WTC11 (cell line): Measurements from ENCODE around the gene ZNF19. TPM values are rescaled to one million over a fixed set of nuclear protein-coding genes. Genes with fewer than 3 reads are reported as not detected.

ENCODE experiments used
- ATAC-seq: fragments of 200-7000 bp; cut with Tn5 transposase; 2 replicates; pipeline ENCODE4 v1.10.0; 2021; ENCODE audit warnings: mild to moderate bottlenecking, moderate library complexity
- CTCF ChIA-PET: fragments of 300-600 bp; sonication (Branson Sonifier 250); formaldehyde crosslinking; loops from one replicate; lab custom pipeline; 2021; ENCODE audit warnings: antibody characterized with exemption; lab: Charles Lee
- POLR2A ChIA-PET: fragments of 350-600 bp; sonication (Branson Sonifier 250); formaldehyde crosslinking; loops from one replicate; lab custom pipeline; 2021; ENCODE audit warnings: antibody characterized with exemption; lab: Charles Lee
- DNase-seq: peaks from one replicate; pipeline ENCODE4 v3.0.0; 2021; ENCODE audit warnings: low spot score
- H3K27ac Mint-ChIP-seq: 2 replicates; pipeline ENCODE4 v1.8.0; 2021; ENCODE audit warnings: mixed read lengths
- H3K27me3 Mint-ChIP-seq: 2 replicates; pipeline ENCODE4 v1.8.0; 2021; ENCODE audit warnings: low read depth, mild to moderate bottlenecking, moderate library complexity, mixed read lengths
- H3K36me3 Mint-ChIP-seq: 2 replicates; pipeline ENCODE4 v1.8.0; 2021; ENCODE audit warnings: mixed read lengths
- H3K4me1 Mint-ChIP-seq: 2 replicates; pipeline ENCODE4 v1.8.0; 2022; ENCODE audit warnings: mixed read lengths
- H3K4me3 Mint-ChIP-seq: 2 replicates; pipeline ENCODE4 v1.8.0; 2021; ENCODE audit warnings: mild to moderate bottlenecking, moderate library complexity, mixed read lengths
- H3K9me3 Mint-ChIP-seq: 2 replicates; pipeline ENCODE4 v1.8.0; 2021; ENCODE audit warnings: mixed read lengths
- EMX1 ChIP-seq: fragments of 250-450 bp; sonication (Bioruptor Pico); IDR thresholded peaks from 2 replicates; pipeline ENCODE4 v1.8.0; 2021; ENCODE audit warnings: mild to moderate bottlenecking
- ESRRA ChIP-seq: sonication (generic); formaldehyde crosslinking; IDR thresholded peaks from 2 replicates; pipeline ENCODE4 v1.8.1; 2022; ENCODE audit warnings: mild to moderate bottlenecking, missing genetic modification reagents, borderline replicate concordance
- GABPB1 ChIP-seq: sonication (generic); formaldehyde crosslinking; IDR thresholded peaks from 2 replicates; pipeline ENCODE4 v1.8.1; 2023; ENCODE audit warnings: mild to moderate bottlenecking, missing genetic modification reagents
- MYBL2 ChIP-seq: sonication (generic); formaldehyde crosslinking; IDR thresholded peaks from 2 replicates; pipeline ENCODE4 v1.8.1; 2023; ENCODE audit warnings: mild to moderate bottlenecking, moderate library complexity, missing genetic modification reagents
- NFE2L1 ChIP-seq: sonication (generic); formaldehyde crosslinking; IDR thresholded peaks from 2 replicates; pipeline ENCODE4 v1.8.1; 2023; ENCODE audit warnings: missing genetic modification reagents
- NR3C1 ChIP-seq: sonication (generic); formaldehyde crosslinking; conservative IDR thresholded peaks from 2 replicates; pipeline ENCODE4 v1.8.1; 2023; ENCODE audit warnings: low read depth, mild to moderate bottlenecking, missing genetic modification reagents
- SP1 ChIP-seq: sonication (generic); formaldehyde crosslinking; conservative IDR thresholded peaks from 2 replicates; pipeline ENCODE4 v1.8.1; 2022; ENCODE audit warnings: missing genetic modification reagents
- TEAD4 ChIP-seq: sonication (generic); formaldehyde crosslinking; IDR thresholded peaks from 2 replicates; pipeline ENCODE4 v1.8.0; 2022; ENCODE audit warnings: mild to moderate bottlenecking, missing genetic modification reagents
- USF2 ChIP-seq: sonication (generic); formaldehyde crosslinking; IDR thresholded peaks from 2 replicates; pipeline ENCODE4 v1.8.1; 2023; ENCODE audit warnings: mild to moderate bottlenecking, missing genetic modification reagents, moderate library complexity
- ZNF396 ChIP-seq: fragments of 250-450 bp; sonication (Bioruptor Pico); IDR thresholded peaks from 2 replicates; pipeline ENCODE4 v1.8.0; 2021; ENCODE audit warnings: mild to moderate bottlenecking, moderate library complexity, borderline replicate concordance
- ZNF425 ChIP-seq: fragments of 250-450 bp; sonication (Bioruptor Pico); conservative IDR thresholded peaks from 2 replicates; pipeline ENCODE4 v1.9.0; 2021; ENCODE audit warnings: mild to moderate bottlenecking
- total RNA-seq: library from RNA; stranded (reverse); gene quantifications from 3 replicates; pipeline ENCODE4 v1.2.3, GENCODE V29; 2021
- TF ChIP-seq, protein P1 (sequence below): sonication (generic); formaldehyde crosslinking; IDR thresholded peaks from 2 replicates; pipeline ENCODE4 v1.8.0; 2022; ENCODE audit warnings: mild to moderate bottlenecking, missing genetic modification reagents
- TF ChIP-seq, protein P2 (sequence below): fragments of 250-450 bp; sonication (Bioruptor Pico); IDR thresholded peaks from 2 replicates; pipeline ENCODE4 v1.9.0; 2021; ENCODE audit warnings: moderate library complexity, mild to moderate bottlenecking, inconsistent platforms, borderline replicate concordance
- TF ChIP-seq, protein P3 (sequence below): sonication (generic); formaldehyde crosslinking; IDR thresholded peaks from 2 replicates; pipeline ENCODE4 v1.8.1; 2023; ENCODE audit warnings: mild to moderate bottlenecking, missing genetic modification reagents, borderline replicate concordance
- TF ChIP-seq, protein P4 (sequence below): sonication (generic); formaldehyde crosslinking; IDR thresholded peaks from 2 replicates; pipeline ENCODE4 v1.8.0; 2022; ENCODE audit warnings: mild to moderate bottlenecking, missing genetic modification reagents
- TF ChIP-seq, protein P5 (sequence below): sonication (generic); formaldehyde crosslinking; IDR thresholded peaks from 2 replicates; pipeline ENCODE4 v1.8.1; 2022; ENCODE audit warnings: low read depth, mild to moderate bottlenecking, moderate library complexity, missing genetic modification reagents, borderline replicate concordance

ZNF19 gene
- total RNA-seq, 1 experiment from 2014 or later, result 4.3 TPM

DNA sequence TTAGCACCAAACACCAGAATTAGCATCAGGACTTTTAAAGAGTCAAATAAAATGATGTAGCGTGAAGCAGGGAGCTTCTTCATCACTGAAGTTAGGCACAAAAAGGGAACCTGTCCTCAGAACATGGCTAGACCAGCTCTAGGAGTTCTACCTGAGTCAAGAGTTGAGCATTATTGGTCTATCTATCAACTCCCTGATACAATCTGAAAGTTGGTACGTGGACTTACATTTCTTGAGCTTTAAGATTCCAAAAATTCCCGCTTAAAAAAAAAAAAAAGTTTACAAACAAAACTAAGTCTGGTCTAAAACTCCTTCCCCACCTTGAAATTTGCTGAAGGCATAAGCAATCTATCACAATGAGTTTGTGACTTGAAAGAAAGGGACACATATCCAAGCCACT is 59.5 kb downstream of the ZNF19 start (continued):
- TF ChIP-seq, protein P1, sequence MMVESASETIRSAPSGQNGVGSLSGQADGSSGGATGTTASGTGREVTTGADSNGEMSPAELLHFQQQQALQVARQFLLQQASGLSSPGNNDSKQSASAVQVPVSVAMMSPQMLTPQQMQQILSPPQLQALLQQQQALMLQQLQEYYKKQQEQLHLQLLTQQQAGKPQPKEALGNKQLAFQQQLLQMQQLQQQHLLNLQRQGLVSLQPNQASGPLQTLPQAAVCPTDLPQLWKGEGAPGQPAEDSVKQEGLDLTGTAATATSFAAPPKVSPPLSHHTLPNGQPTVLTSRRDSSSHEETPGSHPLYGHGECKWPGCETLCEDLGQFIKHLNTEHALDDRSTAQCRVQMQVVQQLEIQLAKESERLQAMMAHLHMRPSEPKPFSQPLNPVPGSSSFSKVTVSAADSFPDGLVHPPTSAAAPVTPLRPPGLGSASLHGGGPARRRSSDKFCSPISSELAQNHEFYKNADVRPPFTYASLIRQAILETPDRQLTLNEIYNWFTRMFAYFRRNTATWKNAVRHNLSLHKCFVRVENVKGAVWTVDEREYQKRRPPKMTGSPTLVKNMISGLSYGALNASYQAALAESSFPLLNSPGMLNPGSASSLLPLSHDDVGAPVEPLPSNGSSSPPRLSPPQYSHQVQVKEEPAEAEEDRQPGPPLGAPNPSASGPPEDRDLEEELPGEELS (CRISPR knock-in tag), result no peak
- no peak for TF ChIP-seq NFE2L1 (CRISPR knock-in tag)
- TF ChIP-seq, protein P2, sequence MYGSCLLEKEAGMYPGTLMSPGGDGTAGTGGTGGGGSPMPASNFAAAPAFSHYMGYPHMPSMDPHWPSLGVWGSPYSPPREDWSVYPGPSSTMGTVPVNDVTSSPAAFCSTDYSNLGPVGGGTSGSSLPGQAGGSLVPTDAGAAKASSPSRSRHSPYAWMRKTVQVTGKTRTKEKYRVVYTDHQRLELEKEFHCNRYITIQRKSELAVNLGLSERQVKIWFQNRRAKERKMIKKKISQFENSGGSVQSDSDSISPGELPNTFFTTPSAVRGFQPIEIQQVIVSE (CRISPR knock-in tag), result no peak
- no peak for TF ChIP-seq EMX1 (CRISPR knock-in tag)
- no peak for TF ChIP-seq ESRRA
- no peak for TF ChIP-seq TEAD4
- no peak for TF ChIP-seq ZNF425 (CRISPR knock-in tag)
- TF ChIP-seq, protein P3, sequence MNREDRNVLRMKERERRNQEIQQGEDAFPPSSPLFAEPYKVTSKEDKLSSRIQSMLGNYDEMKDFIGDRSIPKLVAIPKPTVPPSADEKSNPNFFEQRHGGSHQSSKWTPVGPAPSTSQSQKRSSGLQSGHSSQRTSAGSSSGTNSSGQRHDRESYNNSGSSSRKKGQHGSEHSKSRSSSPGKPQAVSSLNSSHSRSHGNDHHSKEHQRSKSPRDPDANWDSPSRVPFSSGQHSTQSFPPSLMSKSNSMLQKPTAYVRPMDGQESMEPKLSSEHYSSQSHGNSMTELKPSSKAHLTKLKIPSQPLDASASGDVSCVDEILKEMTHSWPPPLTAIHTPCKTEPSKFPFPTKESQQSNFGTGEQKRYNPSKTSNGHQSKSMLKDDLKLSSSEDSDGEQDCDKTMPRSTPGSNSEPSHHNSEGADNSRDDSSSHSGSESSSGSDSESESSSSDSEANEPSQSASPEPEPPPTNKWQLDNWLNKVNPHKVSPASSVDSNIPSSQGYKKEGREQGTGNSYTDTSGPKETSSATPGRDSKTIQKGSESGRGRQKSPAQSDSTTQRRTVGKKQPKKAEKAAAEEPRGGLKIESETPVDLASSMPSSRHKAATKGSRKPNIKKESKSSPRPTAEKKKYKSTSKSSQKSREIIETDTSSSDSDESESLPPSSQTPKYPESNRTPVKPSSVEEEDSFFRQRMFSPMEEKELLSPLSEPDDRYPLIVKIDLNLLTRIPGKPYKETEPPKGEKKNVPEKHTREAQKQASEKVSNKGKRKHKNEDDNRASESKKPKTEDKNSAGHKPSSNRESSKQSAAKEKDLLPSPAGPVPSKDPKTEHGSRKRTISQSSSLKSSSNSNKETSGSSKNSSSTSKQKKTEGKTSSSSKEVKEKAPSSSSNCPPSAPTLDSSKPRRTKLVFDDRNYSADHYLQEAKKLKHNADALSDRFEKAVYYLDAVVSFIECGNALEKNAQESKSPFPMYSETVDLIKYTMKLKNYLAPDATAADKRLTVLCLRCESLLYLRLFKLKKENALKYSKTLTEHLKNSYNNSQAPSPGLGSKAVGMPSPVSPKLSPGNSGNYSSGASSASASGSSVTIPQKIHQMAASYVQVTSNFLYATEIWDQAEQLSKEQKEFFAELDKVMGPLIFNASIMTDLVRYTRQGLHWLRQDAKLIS (CRISPR knock-in tag), result no peak
- no peak for TF ChIP-seq NR3C1
- no peak for TF ChIP-seq SP1
- TF ChIP-seq, protein P4, sequence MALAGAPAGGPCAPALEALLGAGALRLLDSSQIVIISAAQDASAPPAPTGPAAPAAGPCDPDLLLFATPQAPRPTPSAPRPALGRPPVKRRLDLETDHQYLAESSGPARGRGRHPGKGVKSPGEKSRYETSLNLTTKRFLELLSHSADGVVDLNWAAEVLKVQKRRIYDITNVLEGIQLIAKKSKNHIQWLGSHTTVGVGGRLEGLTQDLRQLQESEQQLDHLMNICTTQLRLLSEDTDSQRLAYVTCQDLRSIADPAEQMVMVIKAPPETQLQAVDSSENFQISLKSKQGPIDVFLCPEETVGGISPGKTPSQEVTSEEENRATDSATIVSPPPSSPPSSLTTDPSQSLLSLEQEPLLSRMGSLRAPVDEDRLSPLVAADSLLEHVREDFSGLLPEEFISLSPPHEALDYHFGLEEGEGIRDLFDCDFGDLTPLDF (CRISPR knock-in tag), result no peak
- TF ChIP-seq USF2 (CRISPR knock-in tag), result no peak

DNA sequence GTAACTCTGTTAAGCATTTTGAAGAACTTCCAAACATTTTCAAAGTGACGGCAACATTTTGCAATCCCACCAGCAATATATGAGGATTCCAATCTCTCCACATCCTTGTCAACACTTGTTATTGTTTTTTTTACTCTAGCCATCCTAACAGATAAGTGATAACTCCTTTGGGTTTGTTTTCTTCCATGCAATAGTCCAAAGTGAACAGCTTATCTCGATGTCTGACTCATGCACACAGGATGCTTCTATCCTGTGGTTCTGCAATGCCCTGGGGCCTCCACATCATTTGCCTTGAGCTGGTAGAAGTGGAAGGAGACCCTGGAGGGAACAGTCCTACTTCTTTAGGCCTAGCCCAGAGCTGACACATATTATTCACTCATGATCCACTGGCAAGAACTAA is 60.2 kb downstream of the ZNF19 start:
- ATAC-seq, result no peak
- CTCF ChIA-PET, result interaction anchor here (0.8 to 3.6 kb wide), 5 partner anchors 11 to 71 kb away, joined by 3 to 14 read pairs (median 4); no protein-coding TSS in a partner anchor
- peaks cover 43% of the 10 kb centered on the region for H3K27me3 Mint-ChIP-seq
- POLR2A ChIA-PET, result interaction anchor here (0.7 kb wide), 1 partner anchor 33 kb away, joined by 3 read pairs; the partner anchor contains the start of gene ZNF23
- no peaks in the 10 kb centered on the region for H3K9me3 Mint-ChIP-seq
- no peaks in the 10 kb centered on the region for H3K36me3 Mint-ChIP-seq
- peaks cover 16% of the 10 kb centered on the region for H3K4me1 Mint-ChIP-seq
- H3K27ac Mint-ChIP-seq, result no peak overlapping the region
- TF ChIP-seq MYBL2 (CRISPR knock-in tag) (no peak), ZNF396 (CRISPR knock-in tag) (no peak), GABPB1 (CRISPR knock-in tag) (no peak)
- TF ChIP-seq, protein P5, sequence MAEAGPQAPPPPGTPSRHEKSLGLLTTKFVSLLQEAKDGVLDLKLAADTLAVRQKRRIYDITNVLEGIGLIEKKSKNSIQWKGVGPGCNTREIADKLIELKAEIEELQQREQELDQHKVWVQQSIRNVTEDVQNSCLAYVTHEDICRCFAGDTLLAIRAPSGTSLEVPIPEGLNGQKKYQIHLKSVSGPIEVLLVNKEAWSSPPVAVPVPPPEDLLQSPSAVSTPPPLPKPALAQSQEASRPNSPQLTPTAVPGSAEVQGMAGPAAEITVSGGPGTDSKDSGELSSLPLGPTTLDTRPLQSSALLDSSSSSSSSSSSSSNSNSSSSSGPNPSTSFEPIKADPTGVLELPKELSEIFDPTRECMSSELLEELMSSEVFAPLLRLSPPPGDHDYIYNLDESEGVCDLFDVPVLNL (CRISPR knock-in tag), result no peak
- no peak overlapping the region for H3K4me3 Mint-ChIP-seq
- DNase-seq, result no peak
